Esophagus muscularis mucosa (tissue), 4 donors: Measurements from ENCODE around the gene CD1B. TPM values are rescaled to one million over a fixed set of nuclear protein-coding genes. Genes with fewer than 3 reads are reported as not detected.
"Not testable (repeated sequence)": the region's sequence is repeated elsewhere in the genome, so short reads cannot be mapped to it uniquely, and the experiment has no call there.

Experiments used
- DNase-seq: peaks from one replicate; pipeline ENCODE4 v3.0.0-alpha.2; 2017; ENCODE audit errors: extremely low spot score
- H3K27ac ChIP-seq, 4 donors: fragments of 200-600 bp; sonication (generic); replicated peaks in 1 of 4; 1 replicate in 3 of 4; 2 replicates in 1 of 4; pipeline ENCODE4 v1.5.1; 2016 to 2019; ENCODE audit warnings: mild to moderate bottlenecking in 1 of 4
- H3K27me3 ChIP-seq, 4 donors: fragments of 200-600 bp; sonication (generic); one replicate each; pipeline versions ENCODE4 v1.5.1 to v1.6.0; 2016 to 2019
- H3K36me3 ChIP-seq, 4 donors: fragments of 200-600 bp; sonication (generic); one replicate each; pipeline ENCODE4 v1.5.1; 2016 to 2019
- H3K4me1 ChIP-seq, 4 donors: fragments of 200-600 bp; sonication (generic); one replicate each; pipeline ENCODE4 v1.5.1; 2016 to 2019
- H3K4me3 ChIP-seq, 4 donors: fragments of 200-600 bp; sonication (generic); 1 replicate in 2 of 4; 2 replicates in 2 of 4; pipeline ENCODE4 v1.5.1; 2016 to 2019; ENCODE audit warnings: mild to moderate bottlenecking in 4 of 4, moderate library complexity in 1 of 4
- H3K9me3 ChIP-seq, 4 donors: fragments of 200-600 bp; sonication (generic); 1 replicate in 3 of 4; 2 replicates in 1 of 4; pipeline ENCODE4 v1.5.1; 2016 to 2019
- EP300 ChIP-seq: sonication (generic); formaldehyde crosslinking; IDR thresholded peaks from one replicate; pipeline ENCODE4 v1.6.1; 2017; ENCODE audit warnings: antibody characterized with exemption
- POLR2A ChIP-seq: fragments of 450-650 bp; IDR thresholded peaks from one replicate; pipeline ENCODE4 v1.6.1; 2017; ENCODE audit warnings: antibody characterized with exemption, moderate library complexity, mild to moderate bottlenecking, low read depth
- POLR2AphosphoS5 ChIP-seq, 2 donors: sonication (generic); formaldehyde crosslinking; IDR thresholded peaks; one replicate each; pipeline ENCODE4 v1.6.1; 2017; ENCODE audit warnings: antibody characterized with exemption in 2 of 2
- WGBS: methylation state at CpG from one replicate; pipeline ENCODE4 v1.1.5; 2018; 5-methylcytosine and 5-hydroxymethylcytosine counted together
- intact Hi-C: fragments of 100-400 bp; cut with DNase I; formaldehyde crosslinking; loops from one replicate; pipeline ENCODE4 v1.15.1; 2023
- total RNA-seq, 4 donors: library from RNA; depleted of rRNA; stranded (reverse); fragments of >200 nt; gene quantifications; one replicate each; pipeline versions ENCODE4 v1.1.0 to v1.2.1, GENCODE V29; 2016
- TF ChIP-seq, protein P1 (sequence below), 3 experiments: fragments of 200-600 bp in 2 of 3; fragments of 450-650 bp in 1 of 3; sonication (generic) in 2 of 3; IDR thresholded peaks; one replicate each; pipeline ENCODE4 v1.5.1; 2017 to 2019; ENCODE audit warnings: antibody characterized with exemption in 3 of 3, mild to moderate bottlenecking in 2 of 3, moderate library complexity in 1 of 3

Gene CD1B
- total RNA-seq, result not detected

- no peak for DNase-seq
- H3K4me3 ChIP-seq, result no peak within 1 kb of the TSS
- TF ChIP-seq EP300, result no peak
- TF ChIP-seq POLR2AphosphoS5 (IDR thresholded peaks at IDR 0.05), result no peak
- TF ChIP-seq POLR2A, result no peak
- TF ChIP-seq, protein P1, sequence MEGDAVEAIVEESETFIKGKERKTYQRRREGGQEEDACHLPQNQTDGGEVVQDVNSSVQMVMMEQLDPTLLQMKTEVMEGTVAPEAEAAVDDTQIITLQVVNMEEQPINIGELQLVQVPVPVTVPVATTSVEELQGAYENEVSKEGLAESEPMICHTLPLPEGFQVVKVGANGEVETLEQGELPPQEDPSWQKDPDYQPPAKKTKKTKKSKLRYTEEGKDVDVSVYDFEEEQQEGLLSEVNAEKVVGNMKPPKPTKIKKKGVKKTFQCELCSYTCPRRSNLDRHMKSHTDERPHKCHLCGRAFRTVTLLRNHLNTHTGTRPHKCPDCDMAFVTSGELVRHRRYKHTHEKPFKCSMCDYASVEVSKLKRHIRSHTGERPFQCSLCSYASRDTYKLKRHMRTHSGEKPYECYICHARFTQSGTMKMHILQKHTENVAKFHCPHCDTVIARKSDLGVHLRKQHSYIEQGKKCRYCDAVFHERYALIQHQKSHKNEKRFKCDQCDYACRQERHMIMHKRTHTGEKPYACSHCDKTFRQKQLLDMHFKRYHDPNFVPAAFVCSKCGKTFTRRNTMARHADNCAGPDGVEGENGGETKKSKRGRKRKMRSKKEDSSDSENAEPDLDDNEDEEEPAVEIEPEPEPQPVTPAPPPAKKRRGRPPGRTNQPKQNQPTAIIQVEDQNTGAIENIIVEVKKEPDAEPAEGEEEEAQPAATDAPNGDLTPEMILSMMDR (IDR thresholded peaks at IDR 0.05), result no peak
- H3K27ac ChIP-seq, result no peak within 1 kb of the TSS
- no peaks in the 10 kb centered on the region for H3K36me3 ChIP-seq
- H3K27me3 ChIP-seq, result no peaks in the 10 kb centered on the region
- no peaks in the 10 kb centered on the region for H3K4me1 ChIP-seq
- H3K9me3 ChIP-seq, result no peaks in the 10 kb centered on the region
- intact Hi-C loops, result no loop called here
- WGBS, result 84% methylated on average over 2 of the region's 2 CpGs
Observed at GRCh38 chr1:158331481-158332150, at the start of gene CD1B. Gene CD1B, minus strand, starts transcription at chr1:158331531. Its CDS starts 108 bp downstream, at chr1:158331423.

DNA sequence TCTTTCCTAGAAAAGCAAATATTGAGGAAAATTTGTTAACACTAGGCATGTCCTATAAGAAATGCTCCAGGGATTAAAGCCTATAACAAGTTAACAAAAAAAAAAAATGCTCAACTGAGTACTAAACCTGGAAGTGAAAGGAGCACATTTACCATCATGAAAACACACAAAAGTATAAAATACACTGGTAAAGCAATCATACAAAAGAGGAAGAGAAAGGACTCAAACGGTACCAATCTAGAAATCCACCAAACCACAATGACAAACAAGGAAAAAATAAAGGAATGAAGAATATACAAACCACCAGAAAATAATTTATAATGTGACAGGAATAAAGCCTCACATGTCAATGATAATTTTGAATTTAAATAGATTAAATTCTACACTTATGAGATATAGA lies 43.5 kb upstream of the CD1B start:
- Histone ChIP-seq H3K4me1 (no peaks in the 10 kb centered on the region), H3K27ac (no peak overlapping the region), H3K9me3 (peaks cover 0 to 26% (median 13%) of the 10 kb centered on the region in 4 donors), H3K4me3 (no peak overlapping the region), H3K27me3 (no peaks in the 10 kb centered on the region), H3K36me3 (no peaks in the 10 kb centered on the region)
- intact Hi-C loops, result no loop called here
- 83% methylated on average over 1 of the region's 1 CpG for WGBS
- no peak for DNase-seq
- TF ChIP-seq POLR2AphosphoS5 (IDR thresholded peaks at IDR 0.05) (no peak), EP300 (no peak)
- TF ChIP-seq, protein P1 (IDR thresholded peaks at IDR 0.05), result no peak

GRCh38 chr1:158374101-158374500 lies 42.8 kb upstream of the CD1B start:
- H3K27ac ChIP-seq, intact Hi-C loops, H3K27me3 ChIP-seq, DNase-seq, H3K36me3 ChIP-seq, H3K4me3 ChIP-seq, H3K4me1 ChIP-seq: not testable (repeated sequence)
- WGBS, result 95% methylated on average over 12 of the region's 25 CpGs
- H3K9me3 ChIP-seq, result peaks cover 0 to 26% (median 13%) of the 10 kb centered on the region in 4 donors

DNA sequence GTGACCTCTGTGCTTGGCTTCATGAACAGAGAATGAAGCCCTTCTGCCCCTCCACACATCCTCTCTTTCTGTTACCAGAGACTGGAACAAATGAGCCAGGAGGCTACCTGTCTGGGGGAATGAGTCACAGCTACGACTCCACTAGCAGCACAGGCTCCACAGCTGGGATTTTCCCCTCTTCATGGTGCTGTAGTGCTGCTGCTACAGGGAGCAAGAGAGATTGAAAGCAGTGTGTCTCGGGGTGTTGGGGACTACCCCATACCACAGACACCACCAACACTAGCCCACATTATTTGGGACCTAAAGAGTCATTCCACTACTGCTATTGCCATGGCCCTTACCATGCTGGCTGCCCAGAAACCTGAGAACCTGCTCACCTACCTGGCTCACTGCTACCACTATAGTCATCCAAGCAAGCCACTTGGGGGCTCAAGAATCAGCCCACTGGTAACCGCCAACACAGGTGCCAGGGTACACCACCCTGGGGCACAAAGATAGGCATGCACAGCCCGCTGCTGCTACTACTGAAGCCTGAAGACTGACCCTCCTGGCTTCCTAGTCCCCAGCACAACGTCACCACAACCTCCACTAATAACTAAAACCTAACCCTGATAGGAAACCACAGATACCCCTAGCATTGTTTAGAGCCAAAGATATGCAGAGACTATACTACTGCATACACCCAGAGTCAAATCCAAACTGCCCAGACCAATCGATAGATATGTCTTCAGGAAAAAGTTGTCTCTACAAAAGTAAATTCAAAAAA lies 40.0 kb upstream of the CD1B start:
- intact Hi-C loops, result no loop called here
- no peak for DNase-seq
- H3K27me3 ChIP-seq, result no peaks in the 10 kb centered on the region
- no peak overlapping the region for H3K4me3 ChIP-seq
- no peak overlapping the region for H3K27ac ChIP-seq
- H3K9me3 ChIP-seq, result peaks cover 0 to 26% (median 13%) of the 10 kb centered on the region in 4 donors
- H3K4me1 ChIP-seq, result no peaks in the 10 kb centered on the region
- TF ChIP-seq EP300 (no peak), POLR2AphosphoS5 (IDR thresholded peaks at IDR 0.05) (no peak)
- TF ChIP-seq, protein P1 (IDR thresholded peaks at IDR 0.05), result no peak
- 83% methylated on average over 4 of the region's 6 CpGs for WGBS
- no peaks in the 10 kb centered on the region for H3K36me3 ChIP-seq

DNA sequence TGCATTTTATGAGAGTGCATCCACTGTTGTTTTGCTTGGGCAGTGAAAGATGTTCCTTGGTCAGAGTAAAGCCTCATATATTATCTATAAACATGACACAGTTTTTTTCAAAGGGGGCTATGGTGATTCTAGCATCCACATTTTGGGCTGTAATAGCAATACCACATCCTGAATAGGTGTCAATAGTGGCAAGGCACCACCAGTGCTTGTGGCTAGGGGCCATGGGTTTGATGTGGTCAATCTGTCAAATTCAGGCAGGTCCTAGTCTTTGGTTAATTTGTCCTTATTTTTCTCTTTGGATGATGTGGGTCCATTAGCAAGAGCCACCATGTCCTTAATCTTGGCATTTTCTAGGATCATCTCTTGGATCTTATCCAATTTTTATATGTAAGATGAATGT lies 35.5 kb upstream of the CD1B start:
- H3K36me3 ChIP-seq, result no peaks in the 10 kb centered on the region
- H3K27me3 ChIP-seq, result no peaks in the 10 kb centered on the region
- intact Hi-C loops, result no loop called here
- no peaks in the 10 kb centered on the region for H3K4me1 ChIP-seq
- no peak overlapping the region for H3K4me3 ChIP-seq
- no peak overlapping the region for H3K27ac ChIP-seq
- H3K9me3 ChIP-seq, result peaks cover 0 to 9% (median 5%) of the 10 kb centered on the region in 4 donors
- TF ChIP-seq, protein P1 (IDR thresholded peaks at IDR 0.05), result no peak
- TF ChIP-seq EP300, result no peak
- TF ChIP-seq POLR2AphosphoS5 (IDR thresholded peaks at IDR 0.05), result no peak
- TF ChIP-seq POLR2A, result no peak
- no peak for DNase-seq
